GM19043 (cell line): ENCODE data around the gene ARID3A.

Experiments
- ATAC-seq: cut with Tn5 transposase; IDR thresholded peaks from one replicate; pipeline ENCODE4 v1.9.1; 2021; ENCODE audit warnings: low read depth; ENCODE audit not compliant: unreplicated experiment

The ARID3A gene

DNA sequence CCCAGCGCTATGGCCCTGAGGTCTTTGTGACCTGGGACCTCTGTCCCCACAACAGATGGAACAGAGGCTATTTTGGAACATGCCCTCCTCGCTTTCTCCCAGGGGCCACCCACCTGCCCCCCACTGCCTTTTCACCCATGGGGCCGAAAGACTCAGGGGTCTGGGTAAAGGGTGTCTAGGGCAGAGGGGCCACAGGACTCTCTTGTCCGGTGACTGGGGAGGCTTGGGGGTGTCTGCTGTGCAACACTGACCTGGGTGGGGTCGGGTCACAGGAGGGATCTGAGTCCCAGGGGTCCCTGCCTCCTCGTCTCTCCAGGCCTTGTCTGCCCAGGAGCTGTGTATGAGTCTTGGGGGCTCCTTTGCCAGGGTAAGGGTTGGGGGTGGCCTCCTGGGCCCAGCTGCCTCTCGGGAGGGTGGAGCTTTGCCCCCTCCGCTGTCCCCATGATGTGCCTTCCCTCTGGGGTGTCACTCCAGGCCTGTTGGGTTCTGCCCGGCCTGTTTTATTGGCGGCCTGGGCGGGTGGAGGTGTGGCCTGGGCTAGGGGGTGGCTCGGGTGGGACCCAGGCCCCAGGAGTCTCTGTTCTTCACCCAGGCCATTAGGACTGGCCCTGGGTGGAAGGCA is 2.1 kb downstream of the ARID3A start:
- ATAC-seq: no peak

DNA sequence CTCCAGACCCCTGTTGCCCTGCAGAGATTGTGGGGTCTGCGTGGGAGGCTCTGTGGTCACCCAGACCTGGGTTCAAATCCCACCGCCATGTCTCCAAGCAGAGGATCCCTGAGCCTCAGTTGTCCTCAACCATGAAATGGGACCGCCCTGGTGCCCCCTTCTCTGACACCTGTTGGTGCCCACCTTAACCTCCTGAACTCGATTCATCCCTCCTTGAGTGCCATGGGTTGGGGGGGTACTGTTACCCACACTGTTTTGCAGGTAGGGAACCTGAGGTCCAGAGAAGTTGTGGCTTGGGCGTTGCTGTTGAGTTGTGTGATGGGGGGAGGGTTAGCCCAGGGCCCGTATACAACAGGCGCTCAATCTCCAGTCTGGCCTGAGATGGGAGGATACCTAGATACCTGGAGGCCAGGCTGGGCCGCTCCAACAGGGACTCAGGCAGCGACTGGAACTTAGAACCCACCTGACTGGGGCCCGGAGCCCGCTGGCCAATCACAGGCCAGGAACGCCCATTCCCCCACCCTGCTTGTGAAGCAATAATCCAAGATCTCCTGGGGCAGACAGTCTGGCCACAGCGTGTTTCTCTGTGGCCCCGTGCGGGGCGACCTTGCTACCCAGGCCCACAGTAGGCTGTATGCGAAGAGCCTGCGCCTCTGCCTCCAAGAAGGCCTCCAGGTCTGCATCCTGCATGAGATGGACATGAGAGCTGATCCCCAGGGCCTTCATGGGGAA is 2.8 kb downstream of the ARID3A start:
- ATAC-seq: no peak

DNA sequence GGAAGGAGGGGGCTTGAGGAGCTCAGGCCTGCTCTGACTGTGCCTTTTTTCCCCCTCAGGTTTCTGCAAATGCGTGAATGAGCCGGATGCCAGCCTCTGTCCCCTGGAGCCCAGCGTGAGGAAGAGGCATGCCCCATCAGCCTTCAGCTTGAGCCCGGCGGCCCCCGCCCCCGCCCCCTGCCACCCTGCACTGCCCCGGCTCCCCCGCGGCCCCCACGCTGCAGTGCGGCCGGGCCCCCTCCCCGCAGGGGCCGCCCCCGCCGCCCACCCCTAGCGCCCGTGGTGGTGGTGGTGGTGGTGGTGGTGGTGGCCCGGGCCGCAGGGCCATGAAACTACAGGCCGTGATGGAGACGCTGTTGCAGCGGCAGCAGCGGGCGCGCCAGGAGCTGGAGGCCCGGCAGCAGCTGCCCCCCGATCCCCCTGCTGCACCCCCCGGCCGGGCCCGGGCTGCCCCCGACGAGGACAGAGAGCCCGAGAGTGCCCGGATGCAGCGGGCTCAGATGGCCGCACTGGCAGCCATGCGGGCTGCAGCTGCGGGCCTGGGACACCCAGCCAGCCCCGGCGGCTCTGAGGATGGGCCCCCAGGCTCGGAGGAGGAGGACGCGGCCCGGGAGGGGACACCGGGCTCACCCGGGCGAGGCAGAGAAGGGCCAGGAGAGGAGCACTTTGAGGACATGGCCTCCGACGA is 3.5 kb downstream of the ARID3A start:
- no peak for ATAC-seq

DNA sequence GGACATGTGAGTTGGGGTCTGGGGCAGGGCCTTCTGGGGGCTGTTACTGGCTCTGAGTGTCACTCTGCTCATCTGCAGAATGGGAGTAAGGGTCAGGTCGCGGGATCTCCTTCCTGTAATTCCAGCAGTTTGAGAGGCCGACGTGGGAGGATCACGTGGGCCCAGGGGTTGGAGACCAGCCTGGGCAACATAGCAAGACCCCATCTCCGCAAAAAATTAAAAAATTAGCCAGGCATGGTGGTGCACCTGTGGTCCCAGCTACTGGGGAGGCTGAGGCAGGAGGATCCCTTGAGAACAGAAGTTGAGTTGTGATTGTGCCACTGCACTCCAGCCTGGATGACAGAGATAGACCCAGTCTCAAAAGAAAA is 4.0 kb downstream of the ARID3A start:
- no peak for ATAC-seq

- no peak for ATAC-seq
These were observed 6.2 kb downstream of the ARID3A start for GRCh38 chr19:931860-932647.

GRCh38 chr19:932648-933552 is 7.1 kb downstream of the ARID3A start:
- ATAC-seq: no peak

- no peak for ATAC-seq
These were observed 7.7 kb downstream of the ARID3A start for GRCh38 chr19:933553-933882.

DNA sequence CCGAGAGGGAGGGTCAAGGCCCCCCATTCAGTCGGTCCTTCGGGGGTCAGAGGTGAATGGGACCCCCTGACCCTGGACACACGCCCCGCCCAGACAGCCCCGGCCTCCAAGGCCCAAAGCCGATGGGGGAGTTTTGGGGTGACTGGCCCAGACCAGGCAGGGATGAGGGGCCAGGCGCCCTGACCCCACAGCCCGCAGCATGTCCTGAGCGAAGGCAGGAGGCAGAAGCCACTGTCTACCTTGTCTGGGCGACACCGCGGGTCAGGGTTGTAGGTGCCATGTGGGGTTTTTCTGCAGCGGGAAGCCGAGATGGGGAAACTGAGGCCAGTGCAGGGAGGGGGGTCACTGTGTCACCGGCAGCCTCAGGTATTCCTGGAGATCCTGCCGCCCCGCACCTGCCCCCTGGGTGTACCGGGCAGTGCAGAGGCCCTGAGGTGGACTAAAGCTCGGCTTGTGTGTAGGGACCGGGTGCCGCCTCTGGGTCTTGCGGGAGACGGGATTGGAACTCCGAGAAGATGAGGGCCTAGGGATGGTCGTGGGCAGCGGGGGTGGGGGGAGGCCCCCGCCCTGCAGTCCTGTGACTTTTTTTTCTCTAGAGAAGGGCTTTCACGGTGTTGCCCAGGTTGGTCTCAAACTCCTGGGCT is 8.5 kb downstream of the ARID3A start:
- ATAC-seq: no peak

- no peak for ATAC-seq
These were observed 9.1 kb downstream of the ARID3A start for GRCh38 chr19:934865-935479.

- ATAC-seq: no peak
These were observed 10.3 kb downstream of the ARID3A start for GRCh38 chr19:936175-936546.

GRCh38 chr19:937259-937694 is 11.4 kb downstream of the ARID3A start:
- ATAC-seq: no peak

DNA sequence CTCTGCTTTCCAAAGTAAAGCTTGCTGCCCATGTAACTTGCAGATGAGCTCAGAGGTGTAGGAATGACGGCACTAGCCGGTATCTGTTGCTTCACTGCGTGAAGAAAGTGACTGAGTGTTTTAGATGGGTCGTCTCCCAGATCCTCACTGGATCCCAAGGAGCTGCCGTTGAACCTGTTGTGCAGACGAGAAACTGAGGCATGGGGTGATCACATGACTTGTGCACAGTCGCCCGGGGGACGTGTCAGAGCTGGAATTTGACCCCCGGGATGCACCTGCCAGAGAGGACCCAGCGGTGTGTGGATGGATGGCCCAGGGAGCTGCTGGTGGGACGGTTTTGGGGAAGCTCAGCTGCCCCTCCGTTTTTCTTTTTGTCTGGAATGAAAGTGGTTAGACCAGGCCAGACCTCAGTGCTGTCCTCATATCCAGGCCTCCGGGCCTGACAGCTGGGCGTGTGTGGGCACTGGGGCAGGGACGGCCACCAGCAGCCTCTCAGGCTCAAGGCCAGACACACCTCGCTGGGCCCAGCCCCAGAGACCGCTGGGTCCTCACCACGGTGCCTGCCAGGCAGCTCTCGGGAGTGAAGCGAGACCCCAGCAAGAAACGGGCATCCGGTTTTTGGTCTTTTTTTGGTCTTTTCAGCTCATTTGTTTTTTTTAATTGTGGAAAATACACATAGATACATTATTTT is 12.5 kb downstream of the ARID3A start:
- no peak for ATAC-seq

DNA sequence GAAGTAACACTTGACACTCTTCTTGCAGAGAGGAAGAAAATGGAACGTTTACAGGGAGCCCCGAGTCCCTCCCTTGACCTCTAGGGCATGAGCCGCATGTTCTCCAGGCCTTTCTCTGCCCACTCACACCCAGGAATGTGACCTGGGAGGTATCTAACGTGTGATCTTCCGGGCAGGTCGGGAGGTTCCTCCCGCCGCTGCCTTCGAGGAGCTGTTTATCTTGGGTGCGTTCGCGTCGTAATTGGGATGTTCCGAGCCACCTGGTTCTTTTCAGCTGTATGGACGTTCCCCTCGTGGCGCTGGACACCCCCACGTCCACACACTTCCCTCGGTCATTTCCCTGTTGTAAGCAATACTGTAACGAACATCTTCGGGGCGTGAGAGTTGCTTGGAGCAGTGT is 13.6 kb downstream of the ARID3A start:
- ATAC-seq: no peak

- no peak for ATAC-seq
These were observed 14.1 kb downstream of the ARID3A start for GRCh38 chr19:939922-940321.

GRCh38 chr19:940591-941291 is 14.9 kb downstream of the ARID3A start:
- ATAC-seq: no peak

DNA sequence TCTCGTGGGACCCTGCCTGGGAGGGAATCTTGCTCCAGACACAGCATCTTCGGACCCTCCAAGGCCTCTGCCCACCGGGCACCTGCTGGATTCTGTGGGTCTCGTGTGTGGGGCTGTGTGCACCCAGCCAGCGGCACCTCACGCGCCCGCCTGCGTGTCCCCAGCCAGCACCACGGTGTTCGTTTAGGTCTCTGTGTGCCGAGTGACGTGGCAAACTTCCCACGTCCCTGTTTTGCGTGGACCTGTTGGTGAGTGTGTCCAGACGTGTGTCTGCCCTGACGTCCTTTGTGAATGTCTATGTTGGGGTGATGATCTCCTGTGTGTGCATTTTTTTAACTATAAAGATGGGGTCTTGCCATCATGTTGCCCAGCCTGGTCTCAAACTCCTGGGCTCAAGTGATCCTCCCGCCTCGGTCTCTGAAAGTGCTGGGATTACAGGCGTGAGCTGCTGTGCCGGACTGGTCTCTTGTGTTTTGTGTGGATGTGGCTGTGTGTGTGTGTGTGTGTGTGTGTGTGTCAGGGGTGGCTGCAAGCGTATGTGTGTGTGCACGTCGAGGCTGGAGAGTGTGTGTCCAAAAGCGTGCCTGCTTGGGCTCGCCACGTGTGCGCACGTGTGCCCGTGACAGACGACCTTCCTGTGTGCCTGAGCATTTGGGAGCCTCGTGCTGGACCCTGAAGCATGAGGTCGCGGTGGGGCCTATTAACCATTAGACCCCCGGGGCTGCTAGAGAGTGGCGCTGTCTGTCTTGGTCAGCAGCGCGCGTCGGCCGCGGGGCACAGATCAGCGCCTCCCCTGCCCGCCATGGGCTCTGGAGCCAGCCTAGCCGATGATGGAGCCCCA is 15.7 kb downstream of the ARID3A start:
- ATAC-seq: no peak

- no peak for ATAC-seq
These were observed 16.4 kb downstream of the ARID3A start for GRCh38 chr19:942133-942645.
